ENCODE data around the gene C1RL.

DNA sequence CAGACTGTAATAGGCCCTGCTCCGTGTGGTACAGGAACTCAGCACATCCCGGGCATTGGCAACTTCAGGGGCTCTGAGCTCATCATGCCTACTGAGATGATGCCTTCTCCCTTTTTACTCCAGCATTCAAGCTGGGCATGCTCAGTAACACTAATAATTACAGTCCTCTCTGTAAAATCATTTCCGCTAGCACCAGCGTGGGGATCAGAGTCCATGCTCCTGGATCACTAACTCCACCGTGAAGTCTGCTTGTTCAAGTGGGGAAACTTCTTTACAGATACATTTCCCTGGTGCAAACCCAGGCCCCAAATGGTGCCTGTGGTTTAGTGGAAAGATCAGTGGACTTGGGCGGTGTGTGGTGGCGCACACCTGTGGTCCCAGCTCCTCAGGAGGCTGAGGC, 37.9 kb upstream of the C1RL start:
- no peak for TF ChIP-seq MXI1 (IDR thresholded peaks at IDR 0.05; ENCODE audit: borderline replicate concordance, low read depth, low read length)
- no peak for TF ChIP-seq CTCF (conservative IDR thresholded peaks at IDR 0.05; ENCODE audit: low read depth, low read length)
- TF ChIP-seq POLR2A (IDR thresholded peaks at IDR 0.05; ENCODE audit: low read depth, low read length): no peak
- TF ChIP-seq NFE2L2 (IDR thresholded peaks at IDR 0.05; ENCODE audit: low read depth, low read length): no peak
- TF ChIP-seq BHLHE40 (IDR thresholded peaks at IDR 0.05; ENCODE audit: low read depth, low read length): no peak
- no peak for TF ChIP-seq RCOR1 (IDR thresholded peaks at IDR 0.05; ENCODE audit: insufficient replicate concordance, low read length)
- TF ChIP-seq SMC3 (IDR thresholded peaks at IDR 0.05; ENCODE audit: low read depth, low read length): no peak
- TF ChIP-seq CEBPB (IDR thresholded peaks at IDR 0.05; ENCODE audit: low read depth, low read length): no peak
- TF ChIP-seq FOS (IDR thresholded peaks at IDR 0.05; ENCODE audit: low read depth, low read length): no peak
- TF ChIP-seq USF2 (IDR thresholded peaks at IDR 0.05; ENCODE audit: low read depth, low read length): no peak
- no peak for TF ChIP-seq CHD1 (IDR thresholded peaks at IDR 0.05; ENCODE audit: low read depth, low read length)

Data from IMR-90 (cell line).